Rectal smooth muscle tissue (tissue), 1 donor: ENCODE data around the gene LOXL1.
"Not testable (repeated sequence)": the region's sequence is repeated elsewhere in the genome, so short reads cannot be mapped to it uniquely, and the experiment has no call there.

Experiments used
- H3K27ac ChIP-seq: one replicate; pipeline ENCODE4 v1.7.0; 2013; ENCODE audit warnings: low read depth, low read length, inconsistent platforms
- H3K27me3 ChIP-seq: one replicate; pipeline ENCODE4 v1.7.0; 2013; ENCODE audit warnings: low read length; ENCODE audit not compliant: control insufficient read depth, insufficient read depth
- H3K36me3 ChIP-seq: one replicate; pipeline ENCODE4 v1.7.0; 2013; ENCODE audit warnings: low read length; ENCODE audit not compliant: control insufficient read depth, insufficient read depth
- H3K4me1 ChIP-seq: one replicate; pipeline ENCODE4 v1.7.0; 2013; ENCODE audit warnings: low read length; ENCODE audit not compliant: control insufficient read depth, insufficient read depth
- H3K4me3 ChIP-seq: one replicate; pipeline ENCODE4 v1.7.0; 2013; ENCODE audit warnings: low read length
- H3K9ac ChIP-seq: one replicate; pipeline ENCODE4 v1.7.0; 2013; ENCODE audit warnings: low read length

Gene LOXL1

DNA sequence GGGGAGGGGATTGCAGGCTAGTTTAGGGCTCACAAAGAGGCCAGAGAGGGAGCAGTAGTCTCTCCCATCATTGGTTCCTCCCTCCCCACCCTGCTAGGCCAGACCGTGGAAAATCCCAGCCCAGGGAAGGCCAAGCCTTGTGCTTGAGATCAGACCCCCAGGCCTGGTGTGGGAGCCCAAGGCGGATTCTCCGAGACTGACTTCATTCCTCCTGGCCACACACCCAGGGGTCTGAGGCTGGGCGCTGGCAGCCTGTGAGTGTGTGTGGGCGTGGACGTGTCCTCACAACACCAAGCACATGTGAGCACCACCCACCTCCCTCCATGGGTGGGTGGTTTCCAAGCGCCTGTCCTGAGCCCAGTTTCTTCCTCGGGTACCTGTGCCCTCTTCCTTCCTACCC, 4.1 kb downstream of the LOXL1 start:
- Histone ChIP-seq H3K27ac (no peak overlapping the region), H3K27me3 (no peaks in the 10 kb centered on the region), H3K9ac (no peak overlapping the region), H3K4me1 (peaks cover 9% of the 10 kb centered on the region), H3K4me3 (no peak overlapping the region), H3K36me3 (no peaks in the 10 kb centered on the region)

- Histone ChIP-seq H3K27me3 (no peaks in the 10 kb centered on the region), H3K27ac (no peak overlapping the region), H3K4me3 (no peak overlapping the region), H3K9ac (no peak overlapping the region), H3K4me1 (peaks cover 7% of the 10 kb centered on the region), H3K36me3 (no peaks in the 10 kb centered on the region)
These were observed 4.6 kb downstream of the LOXL1 start for GRCh38 chr15:73930790-73931281.

DNA sequence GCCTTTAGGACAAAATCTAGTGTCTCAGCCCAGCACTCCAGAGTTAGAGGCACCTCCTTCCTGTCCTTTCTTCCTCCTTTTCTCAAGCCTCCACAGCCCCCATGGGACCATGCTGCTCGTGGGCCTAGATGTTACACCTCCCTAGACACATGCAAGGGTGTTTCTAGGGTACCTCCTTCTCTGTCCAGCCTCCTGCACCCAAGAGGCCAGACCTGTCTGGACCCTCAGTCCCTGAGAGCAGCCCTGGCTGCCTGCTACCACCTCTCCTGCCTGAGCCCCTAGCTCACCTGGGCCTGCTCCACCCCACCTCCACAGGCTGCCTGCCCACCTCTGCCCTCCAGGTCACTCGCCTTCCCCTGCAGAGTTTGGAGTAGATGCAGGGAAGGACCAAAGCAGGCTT, 5.2 kb downstream of the LOXL1 start:
- no peak overlapping the region for H3K4me3 ChIP-seq
- H3K27me3 ChIP-seq: no peaks in the 10 kb centered on the region
- H3K4me1 ChIP-seq: peaks cover 4% of the 10 kb centered on the region
- H3K36me3 ChIP-seq: no peaks in the 10 kb centered on the region
- no peak overlapping the region for H3K9ac ChIP-seq
- H3K27ac ChIP-seq: no peak overlapping the region

GRCh38 chr15:73932381-73933191, 6.3 kb downstream of the LOXL1 start:
- no peaks in the 10 kb centered on the region for H3K27me3 ChIP-seq
- H3K4me1 ChIP-seq: peaks cover 4% of the 10 kb centered on the region

DNA sequence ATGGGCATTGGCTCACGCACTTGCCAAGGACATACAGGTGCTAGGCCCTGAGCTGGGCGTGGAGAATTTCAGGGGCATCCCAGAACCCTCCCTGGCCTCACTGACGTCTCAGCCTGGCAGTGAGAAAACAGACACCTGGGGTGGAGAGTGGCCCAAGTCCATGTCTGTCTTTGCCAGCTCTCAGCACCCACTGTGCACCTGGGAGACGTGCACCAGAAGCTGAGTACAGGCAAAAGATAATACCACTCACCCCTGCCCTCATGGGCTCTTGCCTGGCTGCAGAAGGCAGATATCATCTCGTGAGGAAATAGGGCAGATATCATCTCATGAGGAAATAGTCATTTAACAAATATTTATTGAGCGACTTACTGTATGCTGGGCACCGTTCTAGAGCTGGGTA, 8.0 kb downstream of the LOXL1 start:
- no peak overlapping the region for H3K4me3 ChIP-seq
- no peaks in the 10 kb centered on the region for H3K27me3 ChIP-seq
- H3K36me3 ChIP-seq: no peaks in the 10 kb centered on the region
- no peak overlapping the region for H3K9ac ChIP-seq
- no peak overlapping the region for H3K27ac ChIP-seq
- H3K4me1 ChIP-seq: no peaks in the 10 kb centered on the region

More at GRCh38 chr15:73932381-73933191, 6.3 kb downstream of the LOXL1 start:
- H3K36me3 ChIP-seq: no peaks in the 10 kb centered on the region
- H3K4me3 ChIP-seq: no peak overlapping the region
- no peak overlapping the region for H3K9ac ChIP-seq
- no peak overlapping the region for H3K27ac ChIP-seq

DNA sequence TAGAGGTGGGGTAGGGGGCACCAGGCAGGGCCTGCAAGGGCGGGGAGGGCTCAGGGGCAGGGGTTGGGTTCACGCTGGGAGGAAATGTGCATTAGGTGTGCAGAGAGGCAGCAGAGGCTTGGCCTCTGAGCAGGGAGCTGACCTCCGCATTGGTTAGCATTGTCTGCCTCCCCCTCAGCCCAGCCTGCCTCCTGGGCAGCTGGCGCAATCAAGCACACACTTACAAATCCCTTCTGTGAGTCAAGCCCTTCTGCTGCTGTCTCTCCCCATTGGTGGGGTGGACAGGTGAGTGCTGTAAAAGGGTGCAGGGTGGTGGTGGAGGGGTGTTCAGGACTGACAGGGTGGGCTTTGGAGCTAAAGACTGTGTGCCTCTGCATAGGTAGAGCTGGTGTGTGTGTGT, 9.3 kb downstream of the LOXL1 start:
- H3K27ac ChIP-seq: no peak overlapping the region
- no peaks in the 10 kb centered on the region for H3K36me3 ChIP-seq
- H3K4me3 ChIP-seq: no peak overlapping the region
- no peaks in the 10 kb centered on the region for H3K27me3 ChIP-seq
- H3K9ac ChIP-seq: no peak overlapping the region
- H3K4me1 ChIP-seq: peaks cover 1% of the 10 kb centered on the region

DNA sequence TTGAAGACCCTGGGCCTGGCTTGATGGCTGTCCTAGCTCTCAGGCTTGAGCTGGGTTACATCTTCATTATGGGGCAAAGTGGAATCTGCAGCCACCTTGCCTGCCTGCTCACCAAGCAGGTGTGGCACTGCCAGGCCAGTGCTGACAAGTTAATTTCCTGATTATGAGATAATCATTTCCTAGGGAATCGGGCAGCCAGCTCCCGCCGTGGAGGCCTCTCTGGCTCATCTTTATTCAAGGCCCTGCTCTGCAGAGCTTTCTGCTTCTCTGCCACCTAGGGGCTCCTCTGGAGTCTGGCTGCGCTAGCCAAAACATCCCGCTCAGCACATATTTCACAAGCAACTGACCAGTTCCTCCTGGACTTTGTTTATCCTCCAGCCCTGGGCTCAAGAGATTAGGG, 9.9 kb downstream of the LOXL1 start:
- Histone ChIP-seq H3K36me3 (no peaks in the 10 kb centered on the region), H3K4me3 (no peak overlapping the region), H3K27ac (no peak overlapping the region), H3K27me3 (no peaks in the 10 kb centered on the region), H3K4me1 (peaks cover 3% of the 10 kb centered on the region), H3K9ac (no peak overlapping the region)

DNA sequence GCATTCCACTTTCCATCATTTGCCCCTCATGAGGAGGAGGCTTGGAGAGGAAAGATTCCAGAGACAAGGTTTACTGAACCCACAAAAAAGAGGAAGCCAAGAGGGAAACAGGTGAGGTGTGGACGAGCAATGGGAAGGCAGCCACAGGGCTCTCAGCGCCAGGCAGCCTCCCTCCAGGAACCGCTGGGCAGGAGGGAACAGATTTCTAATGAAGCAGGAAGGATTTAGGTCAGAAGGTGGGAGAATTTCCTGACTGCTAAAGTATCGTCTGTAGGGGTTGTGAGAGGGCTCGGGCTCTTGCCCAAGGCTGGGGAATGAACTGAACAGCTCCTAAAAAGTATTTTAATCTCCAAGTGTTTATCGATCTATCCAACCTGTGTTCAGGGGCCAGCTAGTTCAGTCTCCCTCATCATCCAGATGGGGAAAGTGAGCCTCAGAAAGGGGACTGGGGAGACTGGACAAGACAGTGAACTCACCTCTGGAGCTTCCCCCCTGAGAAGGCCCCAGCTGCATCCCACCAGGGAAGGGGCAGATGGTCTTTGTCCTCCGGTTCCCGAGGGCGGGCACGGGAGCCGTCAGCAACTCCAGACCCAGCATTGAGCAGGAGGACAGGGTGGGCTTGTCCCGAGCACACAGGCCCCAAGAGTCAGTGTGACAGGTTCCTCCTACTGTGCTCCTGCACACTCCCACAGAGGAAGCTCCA, 10.5 kb downstream of the LOXL1 start:
- Histone ChIP-seq H3K27ac (no peak overlapping the region), H3K36me3 (no peaks in the 10 kb centered on the region), H3K4me1 (peaks cover 3% of the 10 kb centered on the region), H3K27me3 (no peaks in the 10 kb centered on the region), H3K9ac (no peak overlapping the region), H3K4me3 (no peak overlapping the region)

DNA sequence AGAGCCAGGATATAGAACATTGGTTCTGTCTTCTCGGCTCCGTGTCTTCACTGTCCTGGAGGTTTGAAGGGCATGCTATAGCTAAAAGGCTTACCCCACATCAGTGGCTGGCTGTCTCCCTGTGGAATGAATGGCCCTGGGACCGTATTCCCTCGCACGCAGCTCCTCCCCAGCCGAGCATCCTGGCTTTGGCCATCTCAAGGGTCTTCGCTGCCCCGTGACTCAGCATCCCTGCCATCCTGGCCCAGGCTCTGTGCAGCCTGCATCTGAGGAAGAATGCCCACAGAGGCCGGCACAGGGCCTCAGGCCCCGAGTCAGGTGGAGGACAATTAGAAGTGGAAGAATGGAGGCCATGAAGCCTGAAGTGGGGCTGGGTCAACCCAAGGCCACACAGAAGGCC, 11.0 kb downstream of the LOXL1 start:
- Histone ChIP-seq H3K27ac (no peak overlapping the region), H3K36me3 (no peaks in the 10 kb centered on the region), H3K27me3 (no peaks in the 10 kb centered on the region), H3K4me1 (peaks cover 3% of the 10 kb centered on the region), H3K9ac (no peak overlapping the region), H3K4me3 (no peak overlapping the region)

DNA sequence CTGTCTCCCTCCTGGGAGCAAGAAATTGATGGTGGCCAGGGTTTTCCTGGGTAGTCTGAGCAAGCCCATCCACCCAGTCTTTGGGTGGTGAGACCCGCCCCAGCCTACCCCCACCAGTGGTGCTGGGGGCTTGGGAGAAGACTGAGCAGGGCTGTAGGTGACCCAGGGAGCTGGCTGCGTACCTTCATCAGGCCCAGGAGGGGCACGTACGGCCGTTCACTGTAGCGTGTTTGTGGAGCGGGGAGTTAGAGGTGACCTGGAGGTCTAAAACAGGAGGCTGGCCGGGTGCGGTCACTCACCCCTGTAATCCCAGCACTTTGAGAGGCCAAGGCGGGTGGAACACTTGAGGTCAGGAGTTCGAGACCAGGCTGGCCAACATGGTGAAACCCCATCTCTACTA, 11.5 kb downstream of the LOXL1 start:
- Histone ChIP-seq H3K9ac (no peak overlapping the region), H3K4me1 (peaks cover 3% of the 10 kb centered on the region), H3K36me3 (no peaks in the 10 kb centered on the region), H3K27ac (no peak overlapping the region), H3K4me3 (no peak overlapping the region), H3K27me3 (no peaks in the 10 kb centered on the region)

- H3K4me1 ChIP-seq, H3K4me3 ChIP-seq, H3K27ac ChIP-seq, H3K36me3 ChIP-seq, H3K9ac ChIP-seq, H3K27me3 ChIP-seq: not testable (repeated sequence)
These were observed 12.3 kb downstream of the LOXL1 start for GRCh38 chr15:73938516-73938915.

GRCh38 chr15:73939138-73939537, 12.9 kb downstream of the LOXL1 start:
- Histone ChIP-seq H3K27ac (no peak overlapping the region), H3K27me3 (no peaks in the 10 kb centered on the region), H3K4me3 (no peak overlapping the region), H3K4me1 (peaks cover 3% of the 10 kb centered on the region), H3K9ac (no peak overlapping the region), H3K36me3 (no peaks in the 10 kb centered on the region)
